Left renal cortex interstitium (tissue), 4 donors: ENCODE measurements around the gene ACACB. TPM values are rescaled to one million over a fixed set of nuclear protein-coding genes. Genes with fewer than 3 reads are reported as not detected.

Source experiments
- DNase-seq, 4 donors: peaks; one replicate each; pipeline ENCODE4 v3.0.0-alpha.2; 2013; ENCODE audit warnings: low read depth in 4 of 4, low spot score in 2 of 4, missing footprints in 1 of 4
- polyA plus RNA-seq, 4 donors: library from polyadenylated mRNA; unstranded; fragments of 120-200 nt; gene quantifications; one replicate each; pipeline ENCODE4 v1.2.1, GENCODE V29; 2013; ENCODE audit not compliant: insufficient read length in 4 of 4

The ACACB gene
- polyA plus RNA-seq, 4 donors: 14.4 to 28.9 (median 21.5) TPM

DNA sequence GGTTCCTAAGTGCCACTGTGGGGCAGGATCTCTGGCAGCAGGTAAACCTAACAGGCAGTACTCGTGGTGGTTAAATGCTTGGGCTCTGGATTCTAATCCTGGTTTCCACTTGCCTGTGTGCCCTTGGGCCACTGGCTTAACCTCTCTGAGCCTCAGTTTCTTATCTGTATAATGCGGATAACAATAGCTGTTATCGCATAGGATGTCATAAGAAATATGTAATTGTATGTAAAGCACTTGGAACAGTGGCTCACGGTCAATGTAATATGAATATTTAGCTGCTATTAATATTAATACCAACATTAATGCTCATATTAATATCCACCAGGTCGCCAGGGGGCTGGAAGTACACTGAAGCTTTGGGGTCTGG is 175.9 kb downstream of the ACACB start:
- no peak for DNase-seq

DNA sequence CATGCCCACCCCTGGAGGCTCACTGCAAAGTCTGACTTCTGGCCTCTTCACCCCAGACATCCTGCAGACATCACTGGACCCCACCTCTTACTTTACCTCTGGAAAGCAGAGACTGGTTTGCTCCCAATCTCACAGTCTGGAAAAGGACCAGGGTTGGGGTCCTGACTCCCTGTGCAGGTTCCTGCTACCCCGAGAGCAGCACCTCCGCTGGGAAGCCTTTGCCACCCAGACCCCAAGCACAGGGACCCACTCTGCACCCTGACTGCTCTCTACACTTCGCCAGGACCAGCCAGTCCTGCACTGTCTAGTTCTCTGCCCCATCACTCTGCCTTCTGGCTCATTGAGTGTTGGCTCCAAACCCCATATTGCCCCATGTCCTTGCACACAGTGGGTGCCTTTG is 176.7 kb downstream of the ACACB start:
- DNase-seq: no peak

DNA sequence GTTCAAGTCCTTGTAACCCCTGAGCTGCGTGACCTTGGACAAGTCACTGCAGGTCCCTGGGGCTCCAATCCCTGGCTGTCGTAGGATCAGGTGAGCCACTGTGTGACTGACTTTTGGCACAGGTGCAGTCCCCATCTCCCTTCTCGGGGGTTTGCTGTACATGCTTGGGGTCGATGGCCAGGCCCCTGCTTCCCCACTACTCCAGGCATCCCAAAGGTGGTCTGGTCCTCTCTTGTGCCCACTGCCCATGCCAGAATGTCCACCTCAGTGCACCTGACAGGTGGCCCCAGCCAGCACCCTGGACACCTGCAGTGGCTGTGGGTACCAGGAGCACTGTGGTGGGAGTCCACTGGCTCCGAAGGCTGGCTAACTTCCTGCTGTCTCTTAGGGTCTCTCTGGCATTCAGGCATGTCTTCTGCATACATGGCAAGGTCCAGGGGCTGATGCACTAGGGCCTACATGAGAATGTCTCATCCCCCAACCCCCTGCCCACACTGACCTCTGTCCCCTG is 178.0 kb downstream of the ACACB start:
- DNase-seq: no peak

DNA sequence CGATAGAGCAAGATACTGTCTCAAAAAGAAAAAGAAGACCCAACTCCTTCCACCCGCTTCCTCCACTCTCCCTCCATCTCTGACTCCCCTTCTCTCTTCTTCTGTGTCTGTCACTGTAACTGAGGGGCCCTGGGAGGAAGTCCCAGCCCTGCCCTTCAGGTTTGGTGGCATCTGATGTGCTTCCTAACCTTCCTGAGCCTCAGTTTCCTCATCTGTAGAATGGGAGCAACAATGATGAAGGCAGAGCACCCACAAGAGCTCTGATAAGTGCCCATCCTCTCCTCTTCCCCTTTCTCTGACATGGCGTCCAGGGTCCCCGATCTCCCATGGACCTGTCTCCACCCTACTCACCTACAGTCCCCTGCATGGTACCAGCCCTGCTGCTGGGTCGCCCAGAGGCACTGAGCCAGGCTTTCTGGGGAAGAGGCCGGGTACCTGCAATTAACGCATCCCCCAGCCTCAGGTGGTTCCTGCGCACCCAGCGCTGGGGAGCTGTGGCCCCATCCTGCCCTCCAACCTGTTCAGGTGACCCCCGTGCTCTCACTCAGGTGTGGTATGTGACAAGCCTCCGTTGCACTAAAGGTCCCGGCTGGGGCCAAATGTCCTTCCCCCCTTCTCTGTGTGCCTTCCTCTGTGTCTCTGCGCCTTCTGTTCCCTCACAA is 179.5 kb downstream of the ACACB start:
- no peak for DNase-seq

DNA sequence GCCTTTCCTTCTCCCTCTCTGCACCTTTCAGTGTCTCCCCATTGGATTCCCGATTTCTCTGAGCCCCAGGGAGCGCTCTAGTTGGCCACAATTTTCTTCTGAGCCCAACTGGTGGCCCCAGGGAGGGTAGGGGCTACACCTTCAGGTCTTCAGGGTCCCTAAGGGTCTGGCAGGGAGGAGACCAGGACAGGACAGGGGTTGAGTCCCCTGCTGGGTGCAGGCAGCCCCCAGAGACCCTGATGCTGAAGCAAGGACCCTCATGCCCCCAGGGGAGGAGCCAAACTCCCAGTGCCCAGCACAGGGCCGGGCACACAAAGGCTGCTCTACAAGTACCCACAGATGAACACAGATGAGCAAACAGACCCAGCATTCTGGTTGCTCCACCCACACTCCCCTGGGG is 180.0 kb downstream of the ACACB start:
- no peak for DNase-seq

DNA sequence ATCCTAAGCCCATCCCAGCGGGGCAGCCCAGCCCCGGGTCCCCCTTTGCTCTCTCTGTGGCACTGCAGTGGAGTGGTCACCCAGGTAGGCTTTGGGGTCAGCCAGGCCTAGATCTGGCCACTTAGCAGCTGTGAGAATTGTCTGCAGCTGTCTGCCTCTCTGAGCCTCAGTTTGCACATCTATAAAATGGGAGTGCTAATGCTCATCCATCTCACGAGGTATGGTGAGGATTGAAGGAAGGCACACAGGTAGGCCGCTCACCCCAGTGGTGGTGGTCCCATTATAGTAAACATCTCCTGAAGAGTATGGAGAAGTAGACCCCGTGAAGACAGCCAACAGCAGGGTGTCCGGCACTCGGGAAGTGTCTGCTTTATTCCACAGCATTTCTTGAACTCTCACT is 183.5 kb downstream of the ACACB start:
- DNase-seq: no peak

DNA sequence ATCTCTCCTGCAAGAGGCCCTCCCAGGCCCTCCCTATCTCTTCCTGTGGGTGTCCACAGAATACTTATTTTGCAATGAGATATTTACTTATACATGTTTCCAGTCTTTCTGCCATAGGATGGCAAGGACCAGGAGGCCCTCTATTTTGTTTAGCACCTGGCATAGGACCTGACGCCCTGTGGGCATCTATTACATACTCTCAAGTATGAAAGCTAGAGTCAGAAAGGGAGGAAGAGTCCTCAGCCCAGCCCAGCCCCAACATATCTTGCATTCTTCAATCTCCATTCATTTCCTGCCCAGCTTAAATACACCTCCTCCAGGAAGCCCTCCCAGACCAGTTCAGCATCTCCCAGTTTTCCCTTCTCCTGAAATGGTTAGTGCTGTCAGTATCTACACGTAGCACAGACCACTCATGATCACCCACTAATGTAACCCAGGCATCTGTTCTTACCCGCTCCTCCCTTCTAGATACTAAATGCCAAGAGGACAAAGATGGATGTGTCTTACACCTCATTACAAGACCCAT is 185.3 kb downstream of the ACACB start:
- no peak for DNase-seq

DNA sequence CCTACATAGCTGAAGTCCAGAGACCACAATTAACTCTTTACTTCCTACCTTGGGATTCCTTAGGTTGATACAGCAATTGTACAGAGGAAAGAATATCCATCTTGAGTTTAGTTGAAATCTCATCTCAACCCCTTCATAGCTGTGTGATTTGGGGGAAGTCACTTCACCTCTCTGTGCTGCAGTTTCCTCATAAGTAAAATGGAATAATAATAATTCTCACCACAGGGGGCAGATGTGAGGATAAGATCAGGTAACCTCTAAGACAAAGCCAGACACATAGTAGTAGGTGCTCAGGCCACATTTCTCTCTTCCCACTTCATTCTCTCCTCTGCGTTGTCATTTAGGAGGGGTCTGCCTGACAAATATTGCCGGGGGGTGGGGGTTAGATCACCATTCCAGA is 186.0 kb downstream of the ACACB start:
- no peak for DNase-seq

DNA sequence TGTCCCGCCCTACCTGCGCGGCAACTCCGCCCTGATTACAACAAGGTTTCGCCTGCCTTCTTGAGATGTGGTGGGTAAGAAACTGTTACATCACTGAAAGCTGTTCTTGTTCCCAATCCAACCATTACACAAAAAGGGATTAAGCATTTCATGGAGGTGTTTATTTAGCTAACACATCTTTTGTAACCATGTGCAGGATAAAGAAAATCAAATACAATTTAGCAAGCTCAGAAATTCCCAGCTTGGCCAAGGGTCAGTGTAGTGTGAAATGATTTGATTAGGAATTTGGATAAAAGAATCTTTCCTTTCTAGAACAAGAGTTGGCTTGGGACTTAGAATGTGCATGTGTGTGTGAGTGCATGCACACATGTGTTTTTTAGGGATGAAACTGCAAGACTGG is 186.4 kb downstream of the ACACB start:
- no peak for DNase-seq

DNA sequence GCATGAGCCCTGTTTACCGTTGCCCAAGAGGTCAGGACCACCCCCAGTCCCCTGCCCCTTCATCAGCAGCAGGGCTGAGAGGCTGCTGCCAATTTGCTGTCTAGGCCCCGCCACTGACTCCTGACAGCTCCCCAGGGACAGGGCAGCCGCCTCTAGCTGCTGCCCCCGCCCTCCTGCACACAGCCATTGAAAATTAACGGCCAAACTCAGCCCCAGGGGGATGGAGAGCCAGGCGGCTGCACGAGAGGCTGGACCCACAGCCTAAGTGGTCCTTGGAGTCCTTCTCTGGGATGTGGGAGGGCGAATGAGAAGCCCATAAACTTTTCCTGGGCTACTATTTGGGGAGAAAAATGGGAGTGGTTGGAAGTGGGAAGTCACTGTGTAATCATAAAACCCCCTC is 188.1 kb downstream of the ACACB start:
- DNase-seq: no peak

DNA sequence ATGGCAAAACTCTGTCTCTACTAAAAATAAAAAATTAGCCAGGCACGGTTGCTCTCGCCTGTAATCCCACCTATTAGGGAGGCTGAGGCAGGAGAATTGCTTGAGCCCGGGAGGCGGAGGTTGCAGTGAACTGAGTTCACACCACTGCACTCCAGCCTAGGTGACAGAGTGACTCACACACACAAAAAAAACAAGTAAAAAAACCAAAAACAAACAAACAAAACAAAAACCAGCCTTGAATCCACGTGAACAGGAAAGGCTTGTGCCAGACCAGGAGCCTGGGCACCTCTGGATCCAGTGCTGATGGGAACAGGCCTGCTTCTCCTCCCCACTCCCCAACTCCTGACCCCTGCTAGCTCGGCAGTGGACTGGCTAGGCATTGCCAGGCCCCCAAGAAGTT is 189.2 kb downstream of the ACACB start:
- DNase-seq: no peak

DNA sequence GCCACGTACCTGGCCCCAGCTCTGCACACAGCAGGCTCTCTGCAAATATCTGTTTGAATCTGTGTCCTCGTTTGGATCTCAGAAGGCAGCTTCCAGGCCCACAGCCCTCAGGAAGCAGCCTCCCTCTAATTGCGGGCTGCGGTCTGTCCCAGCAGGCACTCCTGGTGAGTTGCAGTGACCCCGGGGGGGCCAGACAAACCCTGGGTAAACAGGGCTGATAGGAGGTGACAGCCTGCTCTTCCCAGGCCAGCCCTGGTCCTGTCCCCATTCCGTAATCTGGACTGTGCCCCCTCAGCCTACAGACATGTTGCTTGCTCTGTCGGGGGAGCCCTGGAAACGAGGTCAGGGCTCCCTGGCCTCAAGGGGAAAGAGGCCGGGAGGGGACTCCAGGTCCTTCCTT is 190.7 kb downstream of the ACACB start:
- no peak for DNase-seq

DNA sequence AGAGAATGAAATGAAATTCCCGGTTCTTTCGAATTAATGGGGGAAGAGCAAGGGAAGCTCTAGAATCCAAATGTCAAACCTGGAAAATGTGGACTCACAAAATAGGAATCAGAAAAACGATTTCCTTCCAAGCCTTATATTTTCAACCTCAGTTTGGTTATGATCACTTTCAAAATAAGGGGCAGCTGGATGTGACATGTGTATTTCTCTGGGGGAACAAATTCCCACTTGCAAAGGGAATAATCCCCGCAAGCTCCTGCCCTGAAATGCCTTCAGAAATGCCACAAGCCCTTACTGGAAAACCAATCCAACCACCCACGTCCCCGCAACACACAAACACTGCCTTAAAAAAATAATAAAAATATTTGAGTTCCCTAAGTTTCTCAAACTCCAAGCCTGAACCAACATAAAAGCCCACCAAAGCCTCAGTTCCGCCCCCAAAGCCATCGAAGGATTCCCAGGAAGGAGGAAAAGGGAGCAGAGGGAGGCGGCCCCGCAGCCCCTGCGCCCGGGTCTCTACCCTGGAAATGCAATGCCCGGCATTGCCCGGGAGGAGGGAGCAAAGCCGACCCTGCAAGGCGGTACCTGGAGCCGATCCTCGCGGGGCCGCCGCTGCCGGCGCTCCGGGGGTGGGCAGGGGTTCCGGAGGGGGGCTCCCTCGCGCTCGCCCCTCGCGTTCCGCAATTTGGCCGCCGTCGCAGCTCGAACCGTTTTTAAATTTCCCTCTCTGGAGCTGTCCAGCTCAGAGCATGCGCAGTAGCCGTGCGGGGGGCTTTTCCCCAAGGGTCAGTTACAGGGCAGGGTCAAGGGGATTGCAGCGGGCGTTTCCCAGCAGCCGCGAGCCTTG is 192.4 kb downstream of the ACACB start, which contains the start of gene FOXN4:
Gene FOXN4 (minus strand): TSS at position 751 of the 847 bp plus-strand sequence. CDS start 963 bp downstream, outside the sequence.
- no peak for DNase-seq

DNA sequence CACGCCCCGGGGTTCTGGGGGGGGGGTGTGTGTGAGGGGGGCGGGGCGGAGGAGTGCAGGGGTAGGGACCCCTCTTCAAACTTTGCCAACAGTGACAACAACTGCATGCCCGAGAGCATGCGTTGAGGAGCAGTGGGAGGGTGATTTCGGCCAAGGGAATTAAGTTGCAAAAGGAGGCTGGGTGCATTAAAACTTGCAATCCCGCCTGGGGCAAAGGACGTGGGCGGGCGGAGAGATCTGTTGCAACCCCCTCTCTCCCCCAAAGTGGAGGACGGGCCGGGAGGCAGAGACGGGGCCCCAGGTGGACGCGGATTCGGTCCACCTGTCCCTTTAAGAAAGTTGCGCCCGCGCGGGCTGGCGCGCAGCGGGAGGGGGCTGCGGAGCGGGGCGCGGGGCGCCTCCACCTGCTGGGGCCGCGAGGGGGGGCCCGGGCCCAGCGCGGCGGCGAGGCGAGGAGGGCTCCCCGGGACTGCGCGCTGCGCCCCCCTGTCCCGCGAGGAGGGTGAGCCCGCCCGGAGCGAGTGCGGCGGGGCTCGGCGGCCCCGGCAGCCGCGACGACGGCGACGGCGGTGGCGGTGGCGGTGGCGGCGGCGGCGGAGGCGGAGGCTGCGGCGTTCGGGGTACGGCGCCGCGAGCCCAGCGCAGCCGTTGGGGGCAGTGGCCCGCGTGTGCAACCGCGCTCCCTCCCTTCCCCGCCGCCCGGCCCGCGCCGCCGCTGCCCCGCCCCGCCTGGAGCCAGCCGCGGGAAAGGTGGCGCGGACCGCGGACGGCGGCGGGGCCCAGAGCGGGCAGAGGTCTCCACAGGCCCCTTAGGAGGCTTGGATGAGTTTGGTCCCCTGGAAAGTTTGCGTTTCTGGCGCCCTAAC is 193.2 kb downstream of the ACACB start:
- DNase-seq: no peak

DNA sequence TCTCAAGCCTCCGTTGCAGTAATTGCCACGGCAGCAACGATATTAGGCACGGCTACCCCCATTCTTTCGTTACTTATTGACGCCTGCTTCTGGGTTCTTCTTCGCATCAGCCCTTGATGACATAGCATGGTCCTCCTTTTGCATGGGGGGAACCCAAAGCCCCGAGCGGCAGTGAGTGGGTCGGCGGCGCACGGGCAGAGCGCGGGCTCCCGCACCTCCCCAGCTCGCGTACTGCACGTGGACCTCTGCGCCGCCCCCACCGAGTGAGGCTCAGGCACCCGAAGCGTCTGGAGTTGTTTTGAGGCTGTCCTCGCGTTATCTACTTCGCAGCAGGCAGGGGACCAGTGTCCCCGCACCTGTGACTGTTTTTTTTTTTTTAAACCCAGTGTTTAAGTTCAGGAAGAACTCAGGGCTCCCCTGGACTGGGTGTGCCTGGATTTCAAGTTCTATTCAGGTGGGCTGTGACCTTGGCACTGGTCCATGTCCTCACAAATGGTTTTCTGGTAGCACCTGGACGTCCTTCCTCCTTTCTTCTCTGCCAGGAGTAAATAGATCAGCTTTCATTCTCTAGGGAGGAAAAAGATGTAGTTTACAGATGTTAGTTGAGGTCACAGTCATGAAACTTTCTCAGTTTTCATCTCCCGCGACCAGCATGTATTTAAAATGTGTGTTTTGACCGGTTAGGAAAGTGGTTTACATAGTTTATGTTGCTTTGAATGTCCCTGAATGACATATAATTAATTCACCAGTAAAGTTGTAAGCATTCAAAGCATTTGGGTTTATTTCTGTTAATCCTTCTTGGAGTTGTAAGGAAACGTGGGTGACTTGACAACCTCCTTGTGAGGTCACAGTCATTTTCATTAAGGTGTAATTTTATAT is 194.1 kb downstream of the ACACB start:
- no peak for DNase-seq

Other genes starting within 250 kb of the ACACB start
- 1 to 10 TPM in 3 of 4 donors, under 1 TPM in 1; 0.87 to 1.8 (median 1.4) TPM for gene DAO, start 236.5 kb upstream of the ACACB start, polyA plus RNA-seq
- gene SVOP, start 95.5 kb upstream of the ACACB start, polyA plus RNA-seq: under 1 TPM in 3 of 4 donors, not detected in 1; 0.06 to 0.11 (median 0.09) TPM
- gene USP30, start 64.0 kb upstream of the ACACB start, polyA plus RNA-seq: 10 to 100 TPM; 23.3 to 30.5 (median 26.9) TPM
- gene ALKBH2, start 23.1 kb upstream of the ACACB start, polyA plus RNA-seq: 10 to 100 TPM; 30.2 to 36.1 (median 32.5) TPM
- 10 to 100 TPM; 63.4 to 69.3 (median 67.0) TPM for gene UNG, start 19.0 kb upstream of the ACACB start, polyA plus RNA-seq
- 1 to 10 TPM; 1.1 to 2.8 (median 2.1) TPM for gene FOXN4, start 192.7 kb downstream of the ACACB start, polyA plus RNA-seq
- 1 to 10 TPM in 3 of 4 donors, under 1 TPM in 1; 0.89 to 2.7 (median 2.2) TPM for gene MYO1H, start 231.3 kb downstream of the ACACB start, polyA plus RNA-seq